ENCODE data around the gene OR1F1. TPM values are rescaled to one million over a fixed set of nuclear protein-coding genes. Genes with fewer than 3 reads are reported as not detected.

OR1F1 gene
- total RNA-seq, 4 donors from 2014 or later: not detected

- Histone ChIP-seq H3K27me3 (no peaks in the 10 kb centered on the region), H3K36me3 (peaks cover 32% of the 10 kb centered on the region), H3K4me1 (peaks cover 3% of the 10 kb centered on the region), H3K9me3 (no peaks in the 10 kb centered on the region), H3K27ac (no peak overlapping the region), H3K4me3 (no peak overlapping the region)
- DNase-seq (ENCODE audit: low spot score in 2 of 2): no peak
- TF ChIP-seq CTCF (IDR thresholded peaks at IDR 0.05): no peak
- no peak for TF ChIP-seq EP300 (IDR thresholded peaks at IDR 0.05)
- no peak for TF ChIP-seq POLR2AphosphoS5 (IDR thresholded peaks at IDR 0.05)
- TF ChIP-seq POLR2A (IDR thresholded peaks at IDR 0.05): no peak
- WGBS: 58% methylated on average over 5 of the region's 18 CpGs
Observed at GRCh38 chr16:3144321-3144983, 43.6 kb upstream of the OR1F1 start.

- 92% methylated on average over 7 of the region's 10 CpGs for whole genome bisulfite sequencing
- no peak overlapping the region for H3K4me3 ChIP-seq
Observed at GRCh38 chr16:3145151-3145550, 42.9 kb upstream of the OR1F1 start.

GRCh38 chr16:3145660-3146059 lies 42.3 kb upstream of the OR1F1 start:
- H3K36me3 ChIP-seq: peaks cover 23% of the 10 kb centered on the region
- H3K4me3 ChIP-seq: no peak overlapping the region
- WGBS: no CpG with 5 or more reads among the region's 12 CpGs
- no peaks in the 10 kb centered on the region for H3K27me3 ChIP-seq
- TF ChIP-seq POLR2A (IDR thresholded peaks at IDR 0.05) (no peak), CTCF (IDR thresholded peaks at IDR 0.05) (no peak), EP300 (IDR thresholded peaks at IDR 0.05) (no peak), POLR2AphosphoS5 (IDR thresholded peaks at IDR 0.05) (no peak)
- H3K9me3 ChIP-seq: no peaks in the 10 kb centered on the region
- DNase-seq (ENCODE audit: low spot score in 2 of 2): no peak
- H3K4me1 ChIP-seq: peaks cover 10% of the 10 kb centered on the region
- no peak overlapping the region for H3K27ac ChIP-seq

More at GRCh38 chr16:3145151-3145550, 42.9 kb upstream of the OR1F1 start:
- Histone ChIP-seq H3K27me3 (no peaks in the 10 kb centered on the region), H3K27ac (no peak overlapping the region), H3K9me3 (no peaks in the 10 kb centered on the region), H3K36me3 (peaks cover 26% of the 10 kb centered on the region), H3K4me1 (peaks cover 9% of the 10 kb centered on the region)
- no peak for DNase-seq (ENCODE audit: low spot score in 2 of 2)
- TF ChIP-seq CTCF (IDR thresholded peaks at IDR 0.05): no peak
- TF ChIP-seq POLR2A (IDR thresholded peaks at IDR 0.05): no peak
- no peak for TF ChIP-seq EP300 (IDR thresholded peaks at IDR 0.05)
- no peak for TF ChIP-seq POLR2AphosphoS5 (IDR thresholded peaks at IDR 0.05)

- TF ChIP-seq POLR2A (IDR thresholded peaks at IDR 0.05): no peak
- no peak for TF ChIP-seq POLR2AphosphoS5 (IDR thresholded peaks at IDR 0.05)
- no peak for TF ChIP-seq EP300 (IDR thresholded peaks at IDR 0.05)
- no peak for TF ChIP-seq CTCF (IDR thresholded peaks at IDR 0.05)
- 95% methylated on average over 4 of the region's 16 CpGs for WGBS
Observed at GRCh38 chr16:3147046-3147756, 40.8 kb upstream of the OR1F1 start.

GRCh38 chr16:3147757-3148104 lies 40.3 kb upstream of the OR1F1 start:
- no peak overlapping the region for H3K4me3 ChIP-seq
- no peaks in the 10 kb centered on the region for H3K27me3 ChIP-seq
- H3K4me1 ChIP-seq: peaks cover 28% of the 10 kb centered on the region
- DNase-seq (ENCODE audit: low spot score in 2 of 2): no peak
- no peaks in the 10 kb centered on the region for H3K9me3 ChIP-seq
- WGBS: 98% methylated on average over 5 of the region's 5 CpGs
- peaks cover 2% of the 10 kb centered on the region for H3K36me3 ChIP-seq
- H3K27ac ChIP-seq: no peak overlapping the region
- TF ChIP-seq POLR2AphosphoS5 (IDR thresholded peaks at IDR 0.05) (no peak), POLR2A (IDR thresholded peaks at IDR 0.05) (no peak), CTCF (IDR thresholded peaks at IDR 0.05) (no peak), EP300 (IDR thresholded peaks at IDR 0.05) (no peak)

More at GRCh38 chr16:3147046-3147756, 40.8 kb upstream of the OR1F1 start:
- Histone ChIP-seq H3K9me3 (no peaks in the 10 kb centered on the region), H3K4me3 (no peak overlapping the region), H3K4me1 (peaks cover 23% of the 10 kb centered on the region), H3K27me3 (no peaks in the 10 kb centered on the region), H3K27ac (no peak overlapping the region), H3K36me3 (peaks cover 7% of the 10 kb centered on the region)
- no peak for DNase-seq (ENCODE audit: low spot score in 2 of 2)
